CD8-positive, alpha-beta memory T cell (primary cell): ENCODE results near the gene AMY2A. TPM values are rescaled to one million over a fixed set of nuclear protein-coding genes. Genes with fewer than 3 reads are reported as not detected.
"Not testable (repeated sequence)": the region's sequence is repeated elsewhere in the genome, so short reads cannot be mapped to it uniquely, and the experiment has no call there.

Experiments used
- CTCF ChIA-PET: fragments of 350-600 bp; sonication (Branson Sonifier 250); formaldehyde crosslinking; loops from one replicate; lab custom pipeline; 2021; ENCODE audit warnings: antibody characterized with exemption; lab: Charles Lee
- POLR2A ChIA-PET: fragments of 350-600 bp; sonication (Branson Sonifier 250); formaldehyde crosslinking; loops from one replicate; lab custom pipeline; 2021; ENCODE audit warnings: antibody characterized with exemption; lab: Charles Lee
- DNase-seq, 5 donors: peaks; one replicate each; pipeline versions ENCODE4 v3.0.0 to v3.0.0-alpha.2; 2020 to 2022; ENCODE audit warnings: mixed read lengths in 1 of 5
- H3K27ac ChIP-seq: one replicate; pipeline ENCODE4 v1.7.0; 2013; ENCODE audit warnings: low read depth, mild to moderate bottlenecking, low read length, moderate library complexity
- H3K27me3 ChIP-seq: 2 replicates; pipeline ENCODE4 v1.7.0; 2013; ENCODE audit warnings: low read length, mild to moderate bottlenecking; ENCODE audit not compliant: insufficient read depth, poor library complexity, severe bottlenecking
- H3K36me3 ChIP-seq: 2 replicates; pipeline ENCODE4 v1.7.0; 2013; ENCODE audit warnings: mild to moderate bottlenecking, low read length, moderate library complexity; ENCODE audit not compliant: insufficient read depth
- H3K4me1 ChIP-seq: 2 replicates; pipeline ENCODE4 v1.7.0; 2013; ENCODE audit warnings: mild to moderate bottlenecking, low read length, moderate library complexity; ENCODE audit not compliant: insufficient read depth
- H3K4me3 ChIP-seq: 2 replicates; pipeline ENCODE4 v1.7.0; 2013; ENCODE audit warnings: mild to moderate bottlenecking, low read length
- H3K9me3 ChIP-seq: 2 replicates; pipeline ENCODE4 v1.7.0; 2013; ENCODE audit warnings: mild to moderate bottlenecking, low read length
- H3K27ac Mint-ChIP-seq, 8 donors: one replicate each; pipeline ENCODE4 v1.8.0; 2020 to 2021; ENCODE audit warnings: mixed read lengths in 8 of 8, mild to moderate bottlenecking in 6 of 8, inconsistent platforms in 3 of 8, moderate library complexity in 3 of 8
- H3K27me3 Mint-ChIP-seq, 2 donors: one replicate each; pipeline ENCODE4 v1.8.0; 2020 to 2021; ENCODE audit warnings: mixed read lengths in 2 of 2, mild to moderate bottlenecking in 1 of 2, moderate library complexity in 1 of 2
- H3K36me3 Mint-ChIP-seq, 3 donors: one replicate each; pipeline ENCODE4 v1.8.0; 2020 to 2021; ENCODE audit warnings: mixed read lengths in 3 of 3, inconsistent platforms in 1 of 3, mild to moderate bottlenecking in 1 of 3
- H3K4me1 Mint-ChIP-seq, 3 donors: one replicate each; pipeline ENCODE4 v1.8.0; 2020 to 2021; ENCODE audit warnings: mixed read lengths in 3 of 3, inconsistent platforms in 1 of 3, mild to moderate bottlenecking in 1 of 3
- H3K4me3 Mint-ChIP-seq, 7 donors: one replicate each; pipeline ENCODE4 v1.8.0; 2020 to 2021; ENCODE audit warnings: mixed read lengths in 7 of 7, mild to moderate bottlenecking in 6 of 7, moderate library complexity in 4 of 7, inconsistent platforms in 2 of 7
- H3K9me3 Mint-ChIP-seq, 5 donors: one replicate each; pipeline ENCODE4 v1.8.0; 2020 to 2022; ENCODE audit warnings: mixed read lengths in 5 of 5, mild to moderate bottlenecking in 3 of 5, moderate library complexity in 2 of 5, inconsistent platforms in 1 of 5
- polyA plus RNA-seq: library from polyadenylated mRNA; unstranded; fragments of 300-500 nt; fragmentation: Illumina TruSeq; gene quantifications from one replicate; pipeline ENCODE4 v1.2.3, GENCODE V29; 2021
- total RNA-seq, 2 experiments: library from RNA; stranded (reverse); gene quantifications; one replicate each; pipeline ENCODE4 v1.2.3, GENCODE V29; 2021

Gene AMY2A
- total RNA-seq (not detected), polyA plus RNA-seq (not detected)

GRCh38 chr1:103616994-103617477 is at the start of gene AMY2A:
Gene AMY2A, plus strand, starts transcription at chr1:103617427. Its CDS starts 14 bp downstream, at chr1:103617441.
- H3K4me1 Mint-ChIP-seq, H3K36me3 ChIP-seq, POLR2A ChIA-PET, H3K9me3 ChIP-seq, H3K9me3 Mint-ChIP-seq, H3K4me3 ChIP-seq, H3K4me3 Mint-ChIP-seq, H3K27ac ChIP-seq, H3K27me3 Mint-ChIP-seq, H3K27me3 ChIP-seq, H3K4me1 ChIP-seq, CTCF ChIA-PET, DNase-seq, H3K27ac Mint-ChIP-seq, H3K36me3 Mint-ChIP-seq: not testable (repeated sequence)

GRCh38 chr1:103569493-103569892 is 47.7 kb upstream of the AMY2A start:
- H3K36me3 Mint-ChIP-seq: peaks cover 19 to 36% (median 23%) of the 10 kb centered on the region in 3 donors
- H3K9me3 Mint-ChIP-seq: no peaks in the 10 kb centered on the region
- ChIA-PET POLR2A (no interaction called here), CTCF (no interaction called here)
- H3K9me3 ChIP-seq: no peaks in the 10 kb centered on the region
- H3K27ac ChIP-seq: no peak overlapping the region
- no peaks in the 10 kb centered on the region for H3K36me3 ChIP-seq
- no peaks in the 10 kb centered on the region for H3K27me3 Mint-ChIP-seq
- DNase-seq: no peak
- H3K27me3 ChIP-seq: no peaks in the 10 kb centered on the region
- H3K27ac Mint-ChIP-seq: no peak overlapping the region
- no peaks in the 10 kb centered on the region for H3K4me1 Mint-ChIP-seq
- H3K4me3 Mint-ChIP-seq: no peak overlapping the region
- no peaks in the 10 kb centered on the region for H3K4me1 ChIP-seq
- no peak overlapping the region for H3K4me3 ChIP-seq

GRCh38 chr1:103571289-103571688 is 45.9 kb upstream of the AMY2A start, which contains the start of gene AMY2B:
Gene AMY2B, plus strand, starts transcription at chr1:103571589. Its CDS starts 14 bp downstream, at chr1:103571603.
- H3K9me3 Mint-ChIP-seq, H3K27ac ChIP-seq, H3K4me3 ChIP-seq, H3K4me1 ChIP-seq, H3K4me1 Mint-ChIP-seq, POLR2A ChIA-PET, H3K36me3 ChIP-seq, DNase-seq, H3K4me3 Mint-ChIP-seq, H3K27me3 ChIP-seq, H3K27ac Mint-ChIP-seq, H3K9me3 ChIP-seq, CTCF ChIA-PET, H3K27me3 Mint-ChIP-seq: not testable (repeated sequence)
- H3K36me3 Mint-ChIP-seq: peaks cover 19 to 41% (median 20%) of the 10 kb centered on the region in 3 donors

- no peak overlapping the region for H3K27ac Mint-ChIP-seq
- CTCF ChIA-PET: no interaction called here
Observed at GRCh38 chr1:103576065-103576464, 41.2 kb upstream of the AMY2A start.

GRCh38 chr1:103576784-103577183 is 40.4 kb upstream of the AMY2A start:
- H3K4me3 Mint-ChIP-seq, H3K4me3 ChIP-seq, CTCF ChIA-PET, POLR2A ChIA-PET, H3K4me1 Mint-ChIP-seq, H3K27me3 ChIP-seq, H3K27ac Mint-ChIP-seq, H3K36me3 ChIP-seq, H3K9me3 ChIP-seq, DNase-seq, H3K27ac ChIP-seq, H3K4me1 ChIP-seq, H3K27me3 Mint-ChIP-seq, H3K9me3 Mint-ChIP-seq: not testable (repeated sequence)
- H3K36me3 Mint-ChIP-seq: peaks cover 11 to 39% (median 24%) of the 10 kb centered on the region in 3 donors

More at GRCh38 chr1:103576065-103576464, 41.2 kb upstream of the AMY2A start:
- H3K4me1 ChIP-seq: no peaks in the 10 kb centered on the region
- no peak overlapping the region for H3K4me3 ChIP-seq
- Mint-ChIP-seq H3K9me3 (no peaks in the 10 kb centered on the region), H3K36me3 (peaks cover 12 to 39% (median 24%) of the 10 kb centered on the region in 3 donors), H3K4me3 (no peak overlapping the region), H3K4me1 (no peaks in the 10 kb centered on the region), H3K27me3 (no peaks in the 10 kb centered on the region)
- POLR2A ChIA-PET: no interaction called here
- no peaks in the 10 kb centered on the region for H3K27me3 ChIP-seq
- DNase-seq: no peak
- no peak overlapping the region for H3K27ac ChIP-seq
- no peaks in the 10 kb centered on the region for H3K9me3 ChIP-seq
- no peaks in the 10 kb centered on the region for H3K36me3 ChIP-seq

- Histone ChIP-seq H3K27ac (no peak overlapping the region), H3K27me3 (no peaks in the 10 kb centered on the region), H3K4me1 (no peaks in the 10 kb centered on the region), H3K4me3 (no peak overlapping the region), H3K9me3 (no peaks in the 10 kb centered on the region), H3K36me3 (no peaks in the 10 kb centered on the region)
- CTCF ChIA-PET: no interaction called here
- Mint-ChIP-seq H3K4me3 (no peak overlapping the region), H3K9me3 (no peaks in the 10 kb centered on the region), H3K27ac (no peak overlapping the region), H3K4me1 (no peaks in the 10 kb centered on the region), H3K27me3 (no peaks in the 10 kb centered on the region), H3K36me3 (peaks cover 4 to 15% (median 9%) of the 10 kb centered on the region in 3 donors)
- POLR2A ChIA-PET: no interaction called here
- no peak for DNase-seq
Observed at GRCh38 chr1:103582464-103582863, 34.8 kb upstream of the AMY2A start.

- POLR2A ChIA-PET: no interaction called here
Observed at GRCh38 chr1:103583887-103584286, 33.3 kb upstream of the AMY2A start.

GRCh38 chr1:103584537-103584936 is 32.7 kb upstream of the AMY2A start:
- Histone ChIP-seq H3K9me3 (no peaks in the 10 kb centered on the region), H3K27ac (no peak overlapping the region), H3K4me3 (no peak overlapping the region), H3K27me3 (no peaks in the 10 kb centered on the region), H3K4me1 (no peaks in the 10 kb centered on the region), H3K36me3 (no peaks in the 10 kb centered on the region)
- no peaks in the 10 kb centered on the region for H3K4me1 Mint-ChIP-seq
- peaks cover 3 to 5% (median 5%) of the 10 kb centered on the region in 3 donors for H3K36me3 Mint-ChIP-seq
- no peak overlapping the region for H3K27ac Mint-ChIP-seq
- DNase-seq: no peak
- no peak overlapping the region for H3K4me3 Mint-ChIP-seq
- peaks cover 0 to 7% of the 10 kb centered on the region in 2 donors for H3K27me3 Mint-ChIP-seq
- ChIA-PET POLR2A (no interaction called here), CTCF (no interaction called here)
- H3K9me3 Mint-ChIP-seq: peaks cover 3 to 10% (median 6%) of the 10 kb centered on the region in 5 donors

More at GRCh38 chr1:103583887-103584286, 33.3 kb upstream of the AMY2A start:
- CTCF ChIA-PET: no interaction called here
- Mint-ChIP-seq H3K36me3 (peaks cover 3 to 7% (median 4%) of the 10 kb centered on the region in 3 donors), H3K27me3 (peaks cover 0 to 2% of the 10 kb centered on the region in 2 donors), H3K4me3 (no peak overlapping the region), H3K27ac (no peak overlapping the region), H3K4me1 (no peaks in the 10 kb centered on the region), H3K9me3 (peaks cover 3% of the 10 kb centered on the region in 5 donors)
- H3K4me3 ChIP-seq: no peak overlapping the region
- no peaks in the 10 kb centered on the region for H3K9me3 ChIP-seq
- no peak overlapping the region for H3K27ac ChIP-seq
- no peaks in the 10 kb centered on the region for H3K4me1 ChIP-seq
- H3K27me3 ChIP-seq: no peaks in the 10 kb centered on the region
- H3K36me3 ChIP-seq: no peaks in the 10 kb centered on the region
- DNase-seq: no peak
